HG03103 (cell line): ENCODE results near the gene THEMIS2.
"Not testable (repeated sequence)": the region's sequence is repeated elsewhere in the genome, so short reads cannot be mapped to it uniquely, and the experiment has no call there.

Experiments
- ATAC-seq: cut with Tn5 transposase; IDR thresholded peaks from one replicate; pipeline ENCODE4 v1.9.1; 2021; ENCODE audit warnings: low read depth; ENCODE audit not compliant: unreplicated experiment

THEMIS2 gene

DNA sequence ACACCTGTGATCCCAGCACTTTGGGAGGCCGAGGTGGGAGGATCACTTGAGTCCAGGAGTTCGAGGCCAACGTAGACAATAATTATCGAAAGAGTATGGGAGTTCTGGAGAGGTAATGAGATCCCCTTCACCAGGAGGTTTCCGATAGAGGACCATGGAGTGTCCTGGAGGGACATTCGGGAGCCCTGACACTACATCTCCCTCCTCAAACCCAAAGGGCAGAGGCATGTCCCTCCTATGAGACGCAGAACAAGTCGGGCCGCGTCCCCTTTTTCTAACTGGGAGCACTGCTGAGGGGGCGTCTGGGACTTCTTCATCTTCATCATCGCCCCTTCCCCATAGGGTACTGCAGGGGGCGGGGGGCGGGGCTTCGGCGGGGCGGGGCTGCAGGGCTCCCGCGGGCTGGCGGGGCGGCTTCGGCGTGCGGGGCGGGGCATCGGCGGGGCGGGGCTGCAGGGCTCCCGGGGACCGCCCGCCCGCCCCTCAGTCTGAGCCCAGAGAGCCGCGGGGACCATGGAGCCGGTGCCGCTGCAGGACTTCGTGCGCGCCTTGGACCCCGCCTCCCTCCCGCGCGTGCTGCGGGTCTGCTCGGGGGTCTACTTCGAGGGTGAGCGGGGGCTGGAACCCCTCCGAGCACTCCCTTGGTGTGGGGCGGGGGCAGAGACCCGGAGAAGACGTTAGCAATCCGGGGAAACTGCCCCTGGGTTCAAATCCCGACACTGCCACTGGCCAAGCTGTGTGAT, at the start of gene THEMIS2:
Gene THEMIS2 (plus strand): TSS at position 486 of the 743 bp plus-strand sequence. CDS start 28 bp downstream, at position 514.
- ATAC-seq = no peak

DNA sequence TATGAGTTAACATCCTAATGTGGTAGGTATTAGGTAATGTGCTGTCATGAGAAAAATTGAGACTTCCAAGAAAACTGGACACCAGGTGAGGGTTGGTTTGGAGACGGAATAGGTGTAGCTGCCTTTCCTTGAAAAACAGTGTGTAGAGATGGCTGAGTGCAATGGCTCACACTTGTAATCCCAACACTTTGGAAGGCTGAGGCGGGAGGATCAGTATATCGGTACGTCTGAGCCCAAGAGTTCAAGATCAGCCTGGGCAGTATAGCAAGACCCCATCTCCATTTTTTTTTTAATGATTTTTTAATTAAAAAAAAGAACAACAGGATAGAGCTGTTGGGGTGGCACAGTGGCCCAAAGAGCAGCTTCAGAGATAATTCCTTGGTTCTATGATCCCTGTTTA, 48.6 kb upstream of the THEMIS2 start:
- ATAC-seq = no peak

DNA sequence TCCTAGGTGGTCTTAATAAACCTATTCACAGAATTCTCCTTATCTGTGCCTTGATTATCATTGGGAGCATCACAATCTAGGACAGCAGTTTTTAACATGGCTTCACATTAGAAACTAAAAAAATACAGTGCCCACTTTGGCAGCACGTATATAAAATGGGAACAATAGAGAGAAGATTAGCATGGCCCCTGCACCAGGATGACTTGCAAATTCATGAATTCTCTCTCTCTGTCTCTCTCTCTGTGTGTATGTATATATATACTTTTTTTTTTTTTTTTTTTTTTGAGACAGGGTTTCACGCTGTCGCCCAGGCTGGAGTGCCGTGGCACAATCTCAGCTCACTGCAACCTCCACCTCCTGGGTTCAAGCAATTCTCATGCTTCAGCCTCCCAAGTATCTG, 47.9 kb upstream of the THEMIS2 start:
- ATAC-seq = no peak

DNA sequence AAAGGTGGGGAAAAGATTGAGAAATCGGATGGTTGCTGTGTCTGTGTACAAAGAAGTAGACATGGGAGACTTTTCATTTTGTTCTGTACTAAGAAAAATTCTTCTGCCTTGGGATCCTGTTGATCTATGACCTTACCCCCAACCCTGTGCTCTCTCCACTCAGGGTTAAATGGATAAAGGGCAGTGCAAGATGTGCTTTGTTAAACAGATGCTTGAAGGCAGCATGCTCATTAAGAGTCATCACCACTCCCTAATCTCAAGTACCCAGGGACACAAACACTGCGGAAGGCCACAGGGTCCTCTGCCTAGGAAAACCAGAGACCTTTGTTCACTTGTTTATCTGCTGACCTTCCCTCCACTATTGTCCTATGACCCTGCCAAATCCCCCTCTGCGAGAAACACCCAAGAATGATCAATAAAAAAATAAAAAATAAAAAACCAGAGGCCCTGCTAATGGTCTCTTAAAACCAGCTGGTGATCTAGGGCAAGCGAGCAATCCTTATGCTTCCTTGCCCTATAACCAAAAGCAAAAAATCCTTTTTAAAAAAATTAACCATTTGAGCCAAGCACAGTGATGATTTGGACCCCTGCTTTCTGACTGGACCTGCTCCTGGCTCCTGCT, 42.9 kb upstream of the THEMIS2 start:
- not testable (repeated sequence) for ATAC-seq

DNA sequence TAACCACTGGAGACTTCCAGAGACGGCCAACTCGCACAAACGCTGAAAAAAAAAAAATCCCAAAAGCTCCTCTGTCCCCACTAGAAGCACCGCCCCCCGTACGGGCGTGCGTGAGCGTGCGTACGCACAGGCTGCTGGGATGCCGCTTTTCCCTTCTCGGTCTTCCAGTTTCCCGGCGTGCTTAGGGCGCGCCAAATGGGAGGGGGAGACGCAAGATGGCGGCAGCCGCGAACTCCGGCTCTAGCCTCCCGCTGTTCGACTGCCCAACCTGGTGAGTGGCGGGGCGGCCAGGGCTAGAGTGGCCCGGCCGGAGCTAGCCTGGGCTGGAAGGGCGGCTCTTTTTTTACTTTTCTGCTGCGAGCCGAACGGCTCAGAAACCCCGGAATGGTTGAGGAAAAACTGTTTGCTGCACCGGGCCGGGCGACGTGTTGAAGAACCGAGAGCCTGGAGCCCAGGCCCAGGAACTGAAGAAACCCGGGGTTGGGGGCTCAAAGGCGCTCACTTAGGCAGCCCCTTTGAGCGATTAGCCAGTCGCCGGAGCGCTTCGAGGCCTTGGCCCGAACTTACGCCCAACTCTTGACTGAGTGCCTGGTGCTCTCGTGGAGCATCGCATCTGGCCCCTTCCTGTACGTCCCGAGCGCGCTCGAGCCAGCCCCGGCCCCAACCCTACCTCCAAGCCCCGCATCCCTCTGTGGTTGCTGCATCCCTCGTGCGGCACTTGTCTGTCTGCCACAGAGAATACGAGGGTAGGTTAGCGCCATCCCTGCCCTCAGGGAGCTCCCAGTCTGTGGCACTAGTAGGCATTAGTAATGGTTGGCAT, 41.5 kb upstream of the THEMIS2 start, which contains the start of gene PPP1R8:
Gene PPP1R8 (plus strand): TSS at position 162 of the 820 bp plus-strand sequence. CDS start 54 bp downstream, at position 216.
- peak; percentile 82 for ATAC-seq

DNA sequence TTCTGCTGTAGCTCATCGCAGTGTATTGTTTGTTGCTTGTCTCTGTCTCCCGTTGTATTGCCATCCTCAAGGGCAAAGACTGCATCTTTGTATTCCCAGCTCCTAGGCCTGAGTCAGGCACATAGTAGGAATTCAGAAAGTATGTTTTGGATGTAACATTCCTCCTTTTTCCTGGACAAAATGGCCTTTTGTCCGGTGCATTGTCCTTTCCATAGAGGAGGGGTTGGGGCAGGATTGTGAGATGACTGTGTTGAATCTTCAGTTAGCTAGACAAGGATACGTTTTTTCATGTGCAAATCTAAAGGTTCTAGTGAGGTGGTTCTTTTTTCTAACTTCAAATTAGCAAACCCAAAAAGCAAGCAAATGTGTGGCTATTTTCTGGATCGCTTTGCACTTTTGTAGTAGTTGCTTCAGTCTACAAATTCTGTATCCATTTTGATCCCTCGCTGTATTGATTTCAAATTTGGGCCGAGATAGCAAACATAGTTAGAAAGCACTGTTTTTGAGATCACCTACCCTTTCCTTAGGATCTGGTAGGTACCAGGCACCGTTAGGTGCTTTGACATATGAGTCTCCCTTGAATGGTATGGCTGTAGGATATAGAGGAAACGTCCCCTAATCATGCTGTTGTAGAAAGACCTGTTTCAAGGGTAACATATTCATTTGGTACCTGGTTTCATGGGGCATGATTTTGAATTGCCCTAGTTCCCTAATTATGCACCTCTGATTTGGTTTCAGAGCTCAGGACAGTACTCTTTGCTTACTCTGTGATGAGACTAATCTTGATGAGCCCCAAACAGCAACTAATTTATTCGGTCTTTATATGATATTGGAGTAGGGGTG, 40.6 kb upstream of the THEMIS2 start:
- ATAC-seq = no peak

DNA sequence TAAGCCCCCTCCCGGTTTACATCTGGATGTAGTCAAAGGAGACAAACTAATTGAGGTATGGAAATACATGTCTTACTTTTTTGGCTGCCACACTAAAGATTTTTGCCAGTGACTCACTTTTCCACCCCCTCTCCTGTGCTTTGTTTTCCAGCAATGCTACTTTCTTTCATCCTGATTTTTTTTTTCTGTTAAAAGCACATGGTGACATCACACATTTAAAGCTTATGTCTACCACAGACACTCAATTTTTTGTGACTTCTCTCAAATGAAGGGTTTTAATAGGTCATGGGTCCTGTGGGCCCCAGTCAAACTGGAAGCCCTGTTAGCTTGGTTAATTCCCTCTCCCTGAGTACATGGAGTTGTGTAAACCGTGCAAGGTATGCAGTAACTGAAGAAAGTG, 39.6 kb upstream of the THEMIS2 start:
- ATAC-seq = no peak

DNA sequence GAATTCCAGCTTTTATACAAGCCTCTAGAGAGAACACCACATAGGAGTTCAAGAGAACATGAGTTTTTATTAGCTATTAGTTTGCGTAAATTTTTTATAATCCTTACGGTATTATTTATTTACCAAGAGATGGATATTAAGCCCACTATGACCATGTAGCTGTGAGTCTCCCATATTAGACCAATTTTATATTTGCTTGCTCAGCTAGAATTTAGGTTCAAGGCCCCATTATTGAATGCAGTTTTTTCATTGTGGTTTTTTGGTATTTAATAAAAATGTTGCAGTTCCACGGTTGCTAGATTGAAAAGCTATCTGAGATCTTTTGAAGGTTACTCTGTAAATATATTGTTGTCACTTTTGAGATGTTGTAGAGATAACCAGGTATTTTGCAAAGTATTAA, 38.9 kb upstream of the THEMIS2 start:
- ATAC-seq = no peak

DNA sequence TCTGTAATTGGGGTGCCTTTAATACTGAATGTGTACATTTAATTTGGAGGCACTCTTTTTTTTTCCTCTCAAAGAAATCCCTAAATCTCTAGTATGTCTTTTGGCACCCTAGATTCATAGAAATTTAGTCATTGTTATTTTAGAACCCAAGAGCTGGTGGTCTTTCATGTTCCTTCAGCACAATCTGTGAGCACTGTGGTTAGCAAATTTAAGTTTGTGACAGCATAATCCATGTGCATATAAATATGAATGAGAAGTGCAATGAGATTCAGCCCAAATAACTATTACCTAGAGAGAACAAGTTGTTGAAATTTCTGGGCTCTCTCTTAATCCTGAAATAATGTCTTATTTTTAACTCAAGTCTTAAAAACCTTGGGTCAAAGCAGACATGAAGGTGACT, 37.3 kb upstream of the THEMIS2 start:
- ATAC-seq = no peak

DNA sequence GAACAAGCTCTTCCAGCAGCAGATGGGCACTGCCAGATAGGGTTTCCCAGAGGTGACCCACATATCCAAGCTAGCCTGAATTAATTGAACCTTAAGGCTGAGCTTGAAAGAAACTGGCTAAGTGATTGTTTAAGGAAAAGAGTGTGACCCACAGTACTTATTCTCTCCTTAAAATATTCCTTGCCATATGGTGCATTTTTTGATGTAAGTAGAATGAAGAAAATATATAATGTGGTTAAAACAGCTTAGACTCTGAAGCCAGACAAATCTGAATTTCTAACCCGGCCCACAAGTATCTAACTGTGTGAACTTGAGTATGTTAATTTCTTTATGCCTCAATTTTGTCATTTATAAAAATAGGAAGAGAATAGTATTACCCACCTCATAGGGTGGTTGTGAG, 36.8 kb upstream of the THEMIS2 start:
- no peak for ATAC-seq

DNA sequence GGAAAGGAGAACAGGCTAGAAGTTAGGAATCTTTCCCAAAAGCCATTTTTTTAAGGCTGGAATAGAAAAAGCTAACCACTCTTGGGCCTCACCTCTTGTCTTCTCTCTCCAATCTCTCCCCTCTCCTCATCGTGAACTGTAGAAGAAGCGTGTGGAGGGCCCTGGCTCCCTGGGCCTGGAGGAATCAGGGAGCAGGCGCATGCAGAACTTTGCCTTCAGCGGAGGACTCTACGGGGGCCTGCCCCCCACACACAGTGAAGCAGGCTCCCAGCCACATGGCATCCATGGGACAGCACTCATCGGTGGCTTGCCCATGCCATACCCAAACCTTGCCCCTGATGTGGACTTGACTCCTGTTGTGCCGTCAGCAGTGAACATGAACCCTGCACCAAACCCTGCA, 22.4 kb upstream of the THEMIS2 start:
- ATAC-seq = no peak

DNA sequence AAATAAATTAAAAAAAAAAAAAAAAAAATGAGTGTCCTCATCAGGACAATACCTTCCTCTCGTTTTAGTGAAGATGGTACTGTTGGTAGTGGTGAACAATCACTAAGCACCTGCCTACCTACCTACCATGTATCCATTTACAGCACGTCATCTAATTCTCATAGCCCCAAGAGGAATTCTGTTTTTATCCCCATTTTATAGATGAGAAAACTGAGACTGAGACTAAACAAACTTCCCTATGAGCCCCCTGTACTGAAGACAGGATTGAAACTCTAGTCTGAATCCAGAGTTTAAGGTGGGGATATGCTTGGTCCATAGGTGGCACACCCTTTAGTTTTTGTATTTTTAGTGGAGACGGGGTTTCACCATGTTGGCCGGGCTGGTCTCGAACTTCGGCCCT, 17.3 kb upstream of the THEMIS2 start:
- ATAC-seq = no peak

DNA sequence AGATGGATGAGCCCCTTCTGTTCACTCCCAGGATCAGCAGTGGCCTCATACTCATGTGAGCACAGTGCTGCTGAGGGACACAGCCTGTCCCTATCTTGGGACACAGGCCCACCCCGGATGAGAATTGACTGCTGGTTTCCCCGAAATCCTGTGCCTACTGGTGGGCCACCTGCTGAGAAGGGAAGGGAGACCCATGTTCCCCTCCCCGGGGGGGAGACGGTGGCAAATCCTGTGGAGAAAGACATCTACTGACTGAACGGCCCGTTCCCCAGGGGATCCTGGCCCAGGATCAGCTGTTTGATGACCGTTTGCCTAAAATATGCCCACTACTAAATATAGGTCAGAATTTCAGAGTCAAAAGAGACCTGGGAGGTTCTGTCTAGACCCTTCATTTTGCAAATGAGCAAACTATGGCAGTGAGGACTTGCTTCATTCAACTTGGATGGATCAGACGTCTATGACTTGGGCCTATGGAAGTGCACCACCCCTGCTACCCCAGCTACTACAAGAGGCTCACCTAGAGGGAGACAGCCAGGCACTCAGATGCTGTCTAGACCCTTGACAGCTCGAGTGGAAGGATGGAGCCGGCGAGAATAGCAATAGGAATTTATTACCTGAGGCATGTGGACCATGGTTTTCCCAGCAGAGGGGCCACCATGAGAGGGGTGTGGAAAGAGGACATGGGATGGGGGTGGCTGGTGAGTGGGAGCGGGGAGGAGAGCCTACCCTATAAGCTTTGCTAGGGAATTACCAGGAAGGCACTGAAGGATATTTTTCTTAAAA, 15.6 kb upstream of the THEMIS2 start:
- ATAC-seq = no peak

DNA sequence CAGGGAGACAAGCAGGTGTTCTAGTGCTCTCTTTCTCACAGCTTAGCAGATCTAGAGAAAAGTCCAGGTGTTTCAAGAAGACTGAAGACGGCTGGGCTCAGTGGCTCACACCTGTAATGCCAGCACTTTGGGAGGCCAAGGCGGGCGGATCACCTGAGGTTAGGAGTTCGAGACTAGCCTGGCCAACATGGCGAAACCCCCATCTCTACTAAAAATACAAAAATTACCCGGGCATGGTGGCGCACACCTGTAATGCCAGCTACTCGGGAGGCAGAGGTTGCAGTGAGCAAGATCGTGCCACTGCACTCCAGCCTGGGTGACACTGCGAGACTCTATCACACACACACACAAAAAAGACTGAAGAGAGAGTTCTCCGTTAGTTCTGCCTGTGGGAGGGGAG, 14.8 kb upstream of the THEMIS2 start:
- not testable (repeated sequence) for ATAC-seq

DNA sequence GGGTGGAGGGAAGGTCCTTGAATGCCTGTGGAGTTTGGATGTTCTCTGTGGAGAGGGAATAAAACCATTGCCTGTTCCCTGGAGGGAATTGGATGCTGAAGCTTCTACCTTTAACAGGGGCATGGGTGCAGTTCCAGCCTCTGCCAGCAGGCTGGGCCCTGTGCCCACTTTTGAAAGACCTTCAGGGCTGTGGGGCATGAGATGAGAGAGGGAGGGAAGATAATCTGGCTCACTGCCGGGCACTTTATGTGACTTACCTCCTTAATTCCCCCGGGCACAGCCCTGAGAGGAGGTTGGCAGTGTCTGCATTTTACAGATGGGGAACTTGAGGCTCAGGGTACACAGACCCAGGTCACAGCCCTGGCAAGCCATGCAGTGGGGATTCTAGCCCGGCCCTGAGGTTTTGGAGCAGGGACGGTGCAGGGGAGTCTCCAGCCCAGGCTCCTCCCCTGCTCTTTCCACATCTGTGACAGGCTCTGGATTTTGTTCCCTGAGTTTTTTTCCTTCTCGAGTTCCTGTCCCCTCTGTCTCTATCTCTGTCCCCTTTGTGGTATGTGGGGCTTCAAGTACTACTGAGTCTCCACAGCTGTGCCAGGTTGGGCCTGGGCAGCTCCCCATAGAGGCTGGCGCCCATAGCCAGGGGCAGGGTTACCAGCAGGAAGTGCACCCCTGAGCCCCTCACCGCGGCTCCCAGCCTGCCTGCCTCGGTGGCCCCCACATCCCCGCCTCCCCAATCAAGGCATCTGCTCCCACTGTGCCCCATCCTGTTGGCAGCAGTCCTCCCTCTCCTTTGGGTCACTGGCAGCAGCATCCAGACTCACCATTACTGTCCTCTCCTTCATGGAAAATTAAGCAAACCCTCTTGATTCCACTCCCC, 14.0 kb upstream of the THEMIS2 start:
- no peak for ATAC-seq

DNA sequence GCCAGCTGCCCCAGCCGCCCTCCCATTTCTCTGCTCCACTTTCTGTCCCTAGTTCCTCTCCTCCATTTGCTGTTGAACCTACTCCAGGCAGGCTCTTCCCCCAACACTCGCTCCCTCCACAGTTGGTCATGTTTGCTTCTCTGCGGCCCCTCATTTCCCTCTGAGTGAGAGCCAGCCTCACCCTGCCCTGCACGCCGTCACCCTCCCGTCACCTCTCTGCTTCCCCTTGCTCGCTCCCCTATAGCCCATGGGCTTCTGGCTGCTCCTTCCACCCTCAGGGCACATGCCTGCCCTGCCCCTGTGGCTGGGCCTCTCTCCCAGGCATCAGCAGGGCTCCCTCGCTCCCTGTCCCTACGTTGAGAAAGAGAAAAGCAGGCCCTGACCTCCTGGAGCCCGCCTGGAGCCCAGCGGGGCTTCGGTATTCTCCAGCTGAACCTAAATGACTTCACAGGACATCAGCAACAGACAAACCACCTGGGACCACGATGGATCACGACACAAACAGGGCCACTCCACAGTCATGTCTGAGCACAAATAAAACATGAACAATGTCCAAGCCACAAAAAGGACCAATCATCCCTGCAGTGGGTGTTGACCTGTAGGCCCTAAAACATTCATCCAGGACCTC, 13.3 kb upstream of the THEMIS2 start:
- no peak for ATAC-seq

DNA sequence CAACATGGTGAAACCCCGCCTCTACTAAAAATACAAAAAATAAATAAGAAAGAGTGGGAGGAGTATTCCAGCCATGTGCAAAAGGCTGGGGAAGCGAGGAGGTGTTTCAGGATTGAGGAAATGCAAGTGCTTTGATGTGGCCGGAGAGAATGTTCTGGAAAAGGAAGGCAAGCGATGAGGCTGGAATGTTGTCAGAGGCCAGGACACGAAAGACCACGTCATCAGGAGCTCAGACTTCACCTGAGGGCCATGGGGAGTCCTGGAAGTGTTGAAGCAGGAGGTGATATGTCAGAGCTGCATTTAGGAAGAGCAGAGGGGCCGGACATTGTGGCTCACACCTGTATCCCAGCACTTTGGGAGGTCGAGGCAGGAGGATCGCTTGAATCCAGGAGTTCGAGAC, 10.9 kb upstream of the THEMIS2 start:
- ATAC-seq = no peak

DNA sequence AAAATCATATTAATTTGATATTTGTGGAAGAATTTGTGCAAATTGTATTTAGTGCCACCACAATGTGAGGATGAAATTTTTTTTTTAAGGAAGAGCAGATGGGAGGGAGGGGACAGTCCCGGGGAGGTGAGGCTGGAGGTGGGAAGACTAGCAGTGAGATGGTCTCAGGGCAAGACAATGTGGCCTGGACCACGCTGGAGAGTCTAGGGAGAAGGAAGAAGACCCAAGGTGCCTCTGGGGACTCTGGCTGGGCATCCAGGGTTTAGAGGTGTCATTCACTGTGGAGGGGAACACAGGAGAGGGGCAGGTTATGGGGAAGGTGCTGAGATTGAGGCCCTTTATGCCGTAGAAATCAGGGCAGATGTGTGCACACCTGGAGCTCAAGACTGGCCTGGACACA, 10.3 kb upstream of the THEMIS2 start:
- ATAC-seq = no peak
